Aorta (tissue), 5 donors: ENCODE results near the gene CMSS1. TPM values are rescaled to one million over a fixed set of nuclear protein-coding genes. Genes with fewer than 3 reads are reported as not detected.

Experiments used
- ATAC-seq: fragments of 200-7000 bp; cut with Tn5 transposase; one replicate; pipeline ENCODE4 v1.9.1; 2022; ENCODE audit warnings: moderate library complexity; ENCODE audit not compliant: low FRiP score
- DNase-seq, 2 donors: peaks; one replicate each; pipeline ENCODE4 v3.0.0-alpha.2; 2020
- H3K27ac ChIP-seq, 2 donors: one replicate each; pipeline ENCODE4 v1.5.1; 2013; ENCODE audit warnings: low read length in 2 of 2, mild to moderate bottlenecking in 2 of 2, moderate library complexity in 2 of 2, control low read depth in 1 of 2, inconsistent platforms in 1 of 2, low read depth in 1 of 2
- H3K27me3 ChIP-seq, 2 donors: one replicate each; pipeline ENCODE4 v1.6.1; 2013; ENCODE audit warnings: control low read depth in 1 of 2, low read length in 1 of 2, mild to moderate bottlenecking in 1 of 2, moderate library complexity in 1 of 2; ENCODE audit not compliant: insufficient read depth in 2 of 2, control insufficient read depth in 1 of 2
- H3K36me3 ChIP-seq, 2 donors: one replicate each; pipeline ENCODE4 v1.6.1; 2013; ENCODE audit warnings: control low read depth in 1 of 2, low read length in 1 of 2, mild to moderate bottlenecking in 1 of 2; ENCODE audit not compliant: insufficient read depth in 2 of 2, control insufficient read depth in 1 of 2
- H3K4me1 ChIP-seq, 2 donors: one replicate each; pipeline ENCODE4 v1.6.1; 2013; ENCODE audit warnings: low read length in 2 of 2, control low read depth in 1 of 2, mild to moderate bottlenecking in 1 of 2, moderate library complexity in 1 of 2; ENCODE audit not compliant: insufficient read depth in 2 of 2, control insufficient read depth in 1 of 2
- H3K4me3 ChIP-seq, 2 donors: one replicate each; pipeline ENCODE4 v1.5.1; 2013; ENCODE audit warnings: low read length in 2 of 2, control low read depth in 1 of 2, mild to moderate bottlenecking in 1 of 2
- H3K9me3 ChIP-seq: one replicate; pipeline ENCODE4 v1.6.1; 2013; ENCODE audit warnings: mild to moderate bottlenecking, low read length; ENCODE audit not compliant: control insufficient read depth
- WGBS, 2 donors: extraction: QIAGEN DNeasy Blood & Tissue Kit; methylation state at CpG; one replicate each; pipeline ENCODE4 v1.1.7; 2013; 5-methylcytosine and 5-hydroxymethylcytosine counted together
- intact Hi-C, 2 donors: fragments of 100-400 bp; cut with DNase I; formaldehyde crosslinking; loops; one replicate each; pipeline versions ENCODE4 v1.14.2 to v1.15.0; 2022
- polyA plus RNA-seq, 2 donors: library from polyadenylated mRNA; stranded (reverse); fragments of 200-250 nt; gene quantifications; one replicate each; pipeline ENCODE4 v1.2.3, GENCODE V29; 2013
- total RNA-seq, 2 donors: library from RNA; stranded (reverse); fragmentation: NEBNext Ultra II Directional; extraction: Animal tissue kit (Norgen Biotek cat#: 25700); gene quantifications; one replicate each; pipeline ENCODE4 v1.2.1, GENCODE V29; 2021
- donor health status: healthy with polysubstance abuse.
- donor health status: Bipolar disorder and iron deficiency.
- donor health status: DM: no; HTN: no; CAD: no.
- donor health status: DM: no; HTN: no; CAD: no.
- donor health status: DM: yes; HTN: yes; CAD: no.

CMSS1 gene
- total and polyA plus RNA-seq, 4 donors = 21.3 to 36.3 (median 33.3) TPM

DNA sequence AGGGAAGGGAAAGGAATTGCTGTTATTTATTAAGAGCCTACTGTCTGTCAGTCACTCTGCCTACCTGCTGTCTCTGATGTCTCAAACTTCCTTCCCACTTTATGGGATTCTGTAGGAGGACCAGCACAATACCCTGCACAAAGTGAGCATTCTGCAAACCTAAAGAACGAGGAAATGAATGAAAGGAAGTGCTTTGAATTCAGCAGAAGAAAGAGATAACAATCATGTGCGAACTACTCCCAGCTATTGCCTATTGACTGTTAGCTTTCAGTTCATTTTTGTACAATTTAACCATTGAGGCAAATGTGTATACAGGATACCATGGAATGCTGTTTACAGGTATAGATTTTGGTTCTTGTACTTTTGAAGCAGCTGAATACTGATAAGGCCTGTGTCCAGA lies 66.8 kb downstream of the CMSS1 start:
- ATAC-seq (no peak), DNase-seq (no peak)
- intact Hi-C loops = no loop called here
- H3K27me3 ChIP-seq = no peaks in the 10 kb centered on the region
- no peak overlapping the region for H3K4me3 ChIP-seq
- no peak overlapping the region for H3K27ac ChIP-seq
- H3K9me3 ChIP-seq = no peaks in the 10 kb centered on the region
- H3K36me3 ChIP-seq = no peaks in the 10 kb centered on the region
- H3K4me1 ChIP-seq = peaks cover 0 to 2% of the 10 kb centered on the region in 2 donors
- 80 to 82% methylated on average over 2 of the region's 2 CpGs for WGBS, 2 donors

DNA sequence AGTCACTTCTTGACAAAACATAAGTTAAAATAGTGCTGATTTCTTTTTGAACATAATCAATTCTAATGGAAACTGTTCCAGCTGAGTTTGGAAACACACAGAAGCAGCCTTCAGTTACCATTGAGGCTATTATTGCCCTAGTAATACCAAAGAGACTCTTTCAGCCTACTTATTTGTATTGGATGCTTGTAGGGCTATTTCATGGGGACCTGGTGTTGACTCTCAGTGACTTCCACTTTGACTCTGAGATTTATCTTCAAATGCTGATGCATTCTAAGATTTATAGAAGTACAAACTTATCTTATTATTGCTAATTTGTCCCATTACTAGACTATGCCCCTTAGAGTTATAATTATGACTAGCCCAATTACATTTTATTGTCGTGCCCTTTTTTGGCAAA lies 67.4 kb downstream of the CMSS1 start:
- Histone ChIP-seq H3K4me1 (peaks cover 0 to 2% of the 10 kb centered on the region in 2 donors), H3K27me3 (no peaks in the 10 kb centered on the region), H3K27ac (no peak overlapping the region), H3K36me3 (no peaks in the 10 kb centered on the region), H3K4me3 (no peak overlapping the region), H3K9me3 (no peaks in the 10 kb centered on the region)
- no peak for ATAC-seq
- WGBS, 2 donors = 96 to 98% methylated on average over 1 of the region's 1 CpG
- DNase-seq = no peak
- intact Hi-C loops = no loop called here

DNA sequence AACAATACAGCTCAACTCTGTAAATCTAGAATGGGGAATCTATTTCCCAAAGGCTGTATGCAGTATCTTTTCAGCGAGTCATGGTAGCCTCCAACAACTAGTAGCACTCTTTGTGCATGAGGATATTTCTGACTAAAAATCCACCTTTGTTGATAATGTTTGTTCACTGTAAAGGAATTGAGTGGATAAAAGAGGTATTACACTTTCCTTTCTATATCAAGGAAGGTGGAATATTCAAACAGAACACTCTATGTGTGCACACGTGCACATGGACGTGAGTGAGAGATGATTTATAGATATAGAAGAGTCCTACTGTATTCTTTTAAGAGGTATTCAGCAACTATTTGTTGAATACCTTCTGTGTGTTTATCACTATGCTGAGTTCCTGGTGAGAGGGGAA lies 68.2 kb downstream of the CMSS1 start:
- no peaks in the 10 kb centered on the region for H3K27me3 ChIP-seq
- H3K4me3 ChIP-seq = no peak overlapping the region
- 94 to 97% methylated on average over 3 of the region's 3 CpGs for WGBS, 2 donors
- H3K36me3 ChIP-seq = no peaks in the 10 kb centered on the region
- intact Hi-C loops = no loop called here
- ATAC-seq (no peak), DNase-seq (no peak)
- no peaks in the 10 kb centered on the region for H3K9me3 ChIP-seq
- peaks cover 0 to 2% of the 10 kb centered on the region in 2 donors for H3K4me1 ChIP-seq
- H3K27ac ChIP-seq = no peak overlapping the region

DNA sequence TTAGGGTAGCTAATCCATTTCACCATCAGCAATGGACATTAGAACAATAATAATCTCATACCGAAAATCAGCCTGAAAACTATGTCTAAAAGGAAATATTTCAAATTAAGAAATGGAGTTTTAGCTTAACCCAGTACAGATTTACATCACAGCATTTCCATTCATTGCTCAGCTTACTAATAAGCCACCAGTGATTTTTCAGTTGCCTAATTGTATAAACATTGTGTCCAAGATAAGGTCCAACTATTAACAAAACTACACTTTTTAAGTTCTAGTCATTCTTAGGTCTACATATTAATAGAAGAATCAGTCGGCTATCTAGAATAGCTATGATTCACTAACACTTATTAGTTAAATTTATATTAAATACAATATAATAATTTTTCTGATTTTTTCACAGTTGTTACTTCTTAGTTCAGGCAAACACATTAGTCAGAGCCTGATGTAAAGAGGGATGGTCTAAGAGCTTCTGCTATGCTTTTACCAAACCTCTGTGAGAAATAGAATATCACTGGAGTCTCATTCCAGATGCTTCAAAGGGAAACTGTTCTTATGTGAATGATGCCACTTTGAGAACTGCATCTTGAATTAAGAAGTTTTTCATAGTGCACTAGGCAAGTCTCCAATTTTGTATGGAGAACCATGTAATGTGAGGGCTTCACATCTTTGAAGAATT lies 74.1 kb downstream of the CMSS1 start:
- no peaks in the 10 kb centered on the region for H3K4me1 ChIP-seq
- no peaks in the 10 kb centered on the region for H3K27me3 ChIP-seq
- H3K9me3 ChIP-seq = no peaks in the 10 kb centered on the region
- no peaks in the 10 kb centered on the region for H3K36me3 ChIP-seq
- no peak overlapping the region for H3K27ac ChIP-seq
- no peak overlapping the region for H3K4me3 ChIP-seq
- intact Hi-C loops = no loop called here
- ATAC-seq = no peak
- DNase-seq = no peak
- 93 to 95% methylated on average over 2 of the region's 2 CpGs for WGBS, 2 donors

DNA sequence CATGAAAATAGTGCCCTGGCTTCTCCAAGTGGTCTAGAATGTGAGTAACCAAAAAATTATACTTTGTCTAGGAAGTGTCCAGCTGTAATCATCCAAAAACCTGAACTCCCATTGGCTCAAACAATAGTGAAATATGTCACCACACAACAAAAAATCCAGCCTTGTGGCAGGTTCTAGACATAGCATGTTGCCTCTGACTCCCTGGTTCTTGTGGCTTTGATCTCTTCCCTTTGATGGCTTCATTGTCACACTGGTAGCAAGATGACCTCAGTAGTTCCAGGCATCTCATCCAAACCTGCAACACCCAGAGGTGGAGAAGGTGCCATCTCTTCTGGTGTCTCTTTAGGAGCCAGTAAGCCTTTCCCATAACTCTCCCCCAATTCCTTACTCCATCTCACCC lies 74.7 kb downstream of the CMSS1 start:
- Histone ChIP-seq H3K9me3 (no peaks in the 10 kb centered on the region), H3K27ac (no peak overlapping the region), H3K27me3 (no peaks in the 10 kb centered on the region), H3K4me1 (no peaks in the 10 kb centered on the region), H3K4me3 (no peak overlapping the region), H3K36me3 (no peaks in the 10 kb centered on the region)
- intact Hi-C loops = no loop called here
- no peak for ATAC-seq
- no peak for DNase-seq

DNA sequence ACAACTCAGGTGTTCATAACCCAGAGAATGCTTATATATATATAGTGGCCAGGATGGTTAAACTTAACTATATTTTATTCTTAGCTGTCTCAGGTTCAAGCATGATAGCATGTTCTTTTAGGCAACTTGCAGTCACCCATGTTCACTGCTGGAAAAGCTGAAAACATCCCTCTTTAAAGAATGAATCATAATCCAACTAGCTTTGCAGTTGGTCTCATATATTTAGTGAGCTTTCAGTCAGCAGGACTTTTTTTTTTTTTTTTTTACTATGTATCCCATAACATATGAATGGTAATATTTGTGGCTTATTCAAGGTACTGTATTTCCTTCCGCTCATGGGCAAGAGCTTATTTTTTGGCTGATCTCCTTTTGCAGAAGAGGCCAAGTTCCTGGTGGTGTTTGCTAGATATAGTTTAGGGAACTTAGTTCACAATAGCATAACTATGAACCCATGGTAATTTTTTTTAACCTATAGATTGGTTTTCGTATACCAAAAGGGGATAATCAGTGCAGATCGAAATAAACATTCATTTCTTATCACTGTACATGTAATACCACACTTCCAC lies 77.6 kb downstream of the CMSS1 start:
- no peaks in the 10 kb centered on the region for H3K36me3 ChIP-seq
- no peaks in the 10 kb centered on the region for H3K27me3 ChIP-seq
- ATAC-seq = no peak
- intact Hi-C loops = no loop called here
- WGBS, 2 donors = 90 to 92% methylated on average over 3 of the region's 3 CpGs
- peaks cover 0 to 3% of the 10 kb centered on the region in 2 donors for H3K4me1 ChIP-seq
- H3K9me3 ChIP-seq = no peaks in the 10 kb centered on the region
- no peak overlapping the region for H3K27ac ChIP-seq
- DNase-seq = no peak
- H3K4me3 ChIP-seq = no peak overlapping the region

DNA sequence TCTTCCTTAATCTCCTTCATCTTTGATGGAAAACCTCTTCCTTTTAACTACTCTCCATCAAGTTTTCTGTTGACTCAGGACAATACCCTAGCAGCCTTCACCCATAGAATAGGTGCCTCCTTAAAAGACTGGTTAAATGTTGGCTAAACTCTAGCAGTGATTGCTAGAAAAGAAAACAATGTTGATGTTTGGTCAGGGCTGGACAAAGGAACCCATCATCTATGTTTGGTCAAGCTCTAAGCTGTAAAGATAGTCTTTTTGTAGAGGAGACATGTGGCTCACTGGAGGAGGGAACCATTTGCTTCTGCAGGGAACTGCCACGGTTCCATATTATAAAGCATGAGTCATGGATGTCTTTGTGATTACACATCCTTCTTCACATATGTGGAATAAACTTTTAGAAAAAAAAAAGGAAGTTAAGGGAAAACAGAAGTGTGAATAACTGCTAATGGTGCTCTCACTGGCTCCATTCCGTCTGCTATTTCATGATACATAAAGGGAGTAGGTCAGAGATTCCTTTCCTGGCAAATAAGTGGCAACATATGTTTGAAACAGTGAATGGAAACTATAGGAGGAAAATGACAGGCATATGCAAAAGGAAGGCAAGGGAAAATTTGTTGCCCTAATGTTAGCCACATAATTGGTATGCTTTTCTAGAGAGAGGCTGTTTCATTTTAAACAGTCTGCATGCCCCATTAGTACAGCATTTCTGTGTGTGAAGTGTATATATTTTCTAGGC lies 78.2 kb downstream of the CMSS1 start:
- Histone ChIP-seq H3K9me3 (no peaks in the 10 kb centered on the region), H3K4me1 (peaks cover 0 to 3% of the 10 kb centered on the region in 2 donors), H3K36me3 (no peaks in the 10 kb centered on the region), H3K27ac (no peak overlapping the region), H3K4me3 (no peak overlapping the region), H3K27me3 (no peaks in the 10 kb centered on the region)
- DNase-seq (no peak), ATAC-seq (no peak)
- WGBS, 2 donors = 64 to 65% methylated on average over 2 of the region's 2 CpGs
- intact Hi-C loops = no loop called here

DNA sequence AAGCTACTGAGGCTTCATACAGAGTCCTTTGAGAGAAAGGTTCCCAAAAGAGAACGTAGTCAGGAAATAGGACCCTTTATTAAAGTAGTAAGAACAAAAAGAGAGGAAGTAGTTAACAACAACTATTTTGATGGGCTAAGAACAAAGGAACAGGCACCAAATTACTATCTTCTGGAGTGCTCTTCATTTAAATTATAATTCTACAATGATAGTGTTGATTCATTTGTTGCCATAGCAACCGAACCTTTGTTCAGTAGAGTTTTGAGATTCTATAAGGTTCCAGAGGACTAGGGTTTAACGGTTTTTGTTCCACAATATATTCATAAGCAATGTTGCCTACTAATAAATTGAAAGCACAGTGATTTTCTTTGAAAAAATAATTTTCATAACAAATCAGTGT lies 78.8 kb downstream of the CMSS1 start:
- H3K4me3 ChIP-seq = no peak overlapping the region
- no peaks in the 10 kb centered on the region for H3K36me3 ChIP-seq
- no peak overlapping the region for H3K27ac ChIP-seq
- peaks cover 0 to 3% of the 10 kb centered on the region in 2 donors for H3K4me1 ChIP-seq
- intact Hi-C loops = no loop called here
- WGBS, 2 donors = 91 to 93% methylated on average over 3 of the region's 3 CpGs
- no peaks in the 10 kb centered on the region for H3K9me3 ChIP-seq
- no peak for DNase-seq
- no peak for ATAC-seq
- H3K27me3 ChIP-seq = no peaks in the 10 kb centered on the region

DNA sequence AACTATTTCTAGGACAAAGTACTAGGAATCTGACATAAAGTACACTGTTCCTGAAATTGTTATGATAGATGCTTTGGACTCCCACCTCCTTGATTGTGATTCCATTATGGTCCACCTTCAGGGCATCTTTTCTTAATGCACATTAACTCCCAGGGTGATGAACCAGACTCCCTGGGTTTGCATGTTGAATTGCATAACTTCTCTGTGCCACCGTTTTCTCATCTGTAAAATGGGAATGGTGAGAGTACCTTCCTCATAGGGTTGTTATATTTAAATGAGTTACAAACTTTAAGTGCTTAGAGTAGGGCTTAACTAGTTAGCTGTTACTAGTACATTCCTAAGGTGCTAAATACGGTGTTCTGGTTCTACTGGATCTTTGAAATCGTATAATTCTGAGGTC lies 81.9 kb downstream of the CMSS1 start:
- intact Hi-C loops = no loop called here
- DNase-seq = no peak
- Histone ChIP-seq H3K4me1 (peaks cover 0 to 3% of the 10 kb centered on the region in 2 donors), H3K9me3 (no peaks in the 10 kb centered on the region), H3K4me3 (no peak overlapping the region), H3K27me3 (no peaks in the 10 kb centered on the region), H3K36me3 (no peaks in the 10 kb centered on the region), H3K27ac (no peak overlapping the region)
- 96% methylated on average over 3 of the region's 3 CpGs for WGBS, 2 donors
- no peak for ATAC-seq
